NCI-H524 (cell line): Measurements from ENCODE around the gene DGKE.

Source experiments
- DNase-seq, 2 experiments: peaks; one replicate each; lab custom pipeline; 2025; lab: John Stamatoyannopoulos, UW

The DGKE gene

DNA sequence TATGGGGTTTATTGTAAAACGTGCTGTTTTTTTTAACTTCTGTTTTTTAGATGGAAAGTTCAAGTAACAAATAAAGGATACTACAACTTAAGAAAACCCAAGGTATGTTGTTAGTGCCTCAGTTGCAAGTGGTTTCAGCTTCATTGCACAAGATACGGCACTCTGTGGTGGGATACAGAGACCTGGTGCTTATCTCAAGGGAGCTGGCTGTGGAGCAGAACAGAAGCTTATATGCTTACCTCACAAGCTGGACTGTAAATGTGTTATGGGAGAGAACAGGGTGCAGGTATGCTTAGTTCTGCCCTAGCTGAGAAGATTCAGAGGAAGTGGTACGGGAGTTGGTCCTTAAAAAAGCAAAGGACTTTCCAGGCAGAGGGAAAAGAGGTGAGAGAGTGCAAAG is 15.2 kb downstream of the DGKE start:
- DNase-seq, result no peak

DNA sequence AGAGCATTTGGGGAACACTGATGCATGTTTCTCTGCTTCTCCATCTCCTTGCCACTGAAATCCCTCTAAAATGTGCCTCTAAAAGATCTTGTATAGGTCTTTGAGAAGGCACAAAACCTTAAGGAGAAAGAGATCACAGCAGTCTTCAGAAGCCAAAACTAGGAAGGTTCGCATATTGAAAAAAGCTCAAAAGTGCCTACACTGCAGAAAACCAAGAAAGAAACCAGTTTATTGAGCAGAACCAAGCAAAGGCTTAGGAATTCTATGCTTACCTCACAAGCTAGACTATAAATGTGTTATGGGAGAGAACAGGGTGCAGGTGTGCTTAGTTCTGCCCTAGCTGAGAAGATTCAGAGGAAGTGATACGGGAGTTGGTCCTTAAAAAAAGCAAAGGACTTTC is 16.6 kb downstream of the DGKE start:
- no peak for DNase-seq

DNA sequence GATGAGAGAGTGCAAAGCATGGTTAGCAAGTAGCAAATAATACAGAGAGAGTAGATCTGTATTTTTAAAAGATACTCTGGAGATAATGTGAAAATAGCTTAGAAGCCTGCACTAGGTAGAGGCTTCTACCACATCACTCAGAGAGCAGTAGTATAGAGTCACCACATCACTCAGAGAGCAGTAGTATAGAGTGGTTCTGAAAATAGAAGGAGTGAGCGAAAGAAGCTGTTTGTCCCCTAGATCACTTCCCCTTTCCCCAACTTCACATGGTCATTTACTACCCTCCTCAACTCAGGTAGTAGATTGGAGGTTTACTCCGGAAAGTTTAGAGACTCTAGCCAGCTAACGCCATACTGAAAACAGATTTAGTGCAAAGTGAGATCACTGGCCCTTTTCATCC is 17.1 kb downstream of the DGKE start:
- no peak for DNase-seq

DNA sequence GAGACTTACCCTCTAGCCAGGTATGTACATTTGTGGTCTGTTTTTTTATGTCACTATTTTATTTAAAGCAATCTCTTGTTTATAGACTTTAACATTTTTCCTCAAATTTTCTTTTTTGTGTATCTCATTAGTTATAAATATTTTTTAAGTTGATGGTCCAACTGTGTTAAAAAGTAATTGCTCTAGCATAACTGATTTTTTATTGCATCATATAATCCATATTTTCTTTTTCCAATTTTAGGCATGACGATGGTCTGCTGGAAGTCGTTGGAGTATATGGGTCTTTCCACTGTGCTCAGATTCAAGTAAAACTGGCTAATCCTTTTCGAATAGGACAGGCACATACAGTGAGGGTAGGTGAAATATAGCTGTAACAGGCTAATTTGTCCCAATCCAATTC is 27.9 kb downstream of the DGKE start:
- no peak for DNase-seq

DNA sequence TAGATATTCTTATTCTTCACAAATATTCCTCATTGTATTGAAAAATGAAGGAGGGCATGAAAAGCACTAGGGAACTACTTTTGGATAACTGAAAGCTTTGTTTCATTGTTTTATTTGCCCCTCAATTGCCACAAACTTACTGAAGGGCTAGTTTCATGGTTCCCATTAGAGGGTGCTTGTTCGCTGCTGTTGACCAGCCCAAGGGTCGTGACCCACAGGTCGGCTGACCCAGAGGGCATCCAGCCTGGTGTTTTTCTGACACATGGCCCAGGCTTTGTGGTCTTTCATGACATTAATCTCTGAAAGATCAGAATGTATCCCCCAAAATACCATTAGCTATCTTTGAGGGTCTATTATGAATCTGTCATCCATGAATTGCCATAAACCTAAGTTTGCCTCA is 30.0 kb downstream of the DGKE start:
- no peak for DNase-seq

DNA sequence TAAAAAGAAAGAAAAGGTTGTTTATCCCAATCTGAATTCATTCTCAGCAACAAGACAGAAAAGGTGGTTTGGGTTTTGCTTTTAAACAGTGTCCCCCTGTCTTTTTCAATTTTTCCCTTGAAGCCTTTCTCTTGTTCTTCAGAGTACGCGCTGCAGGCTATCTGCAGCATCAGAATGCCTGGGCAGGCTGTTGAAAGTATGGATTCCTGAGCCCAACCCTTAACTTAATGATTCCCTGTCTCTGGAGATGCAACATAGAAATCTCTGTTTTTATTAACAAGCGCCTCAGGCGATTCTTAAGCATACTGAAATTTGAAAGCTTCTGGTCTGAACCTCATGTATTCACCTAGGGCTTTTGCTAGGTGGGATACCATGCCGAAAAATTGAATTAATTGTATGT is 32.1 kb downstream of the DGKE start:
- DNase-seq, result no peak

DNA sequence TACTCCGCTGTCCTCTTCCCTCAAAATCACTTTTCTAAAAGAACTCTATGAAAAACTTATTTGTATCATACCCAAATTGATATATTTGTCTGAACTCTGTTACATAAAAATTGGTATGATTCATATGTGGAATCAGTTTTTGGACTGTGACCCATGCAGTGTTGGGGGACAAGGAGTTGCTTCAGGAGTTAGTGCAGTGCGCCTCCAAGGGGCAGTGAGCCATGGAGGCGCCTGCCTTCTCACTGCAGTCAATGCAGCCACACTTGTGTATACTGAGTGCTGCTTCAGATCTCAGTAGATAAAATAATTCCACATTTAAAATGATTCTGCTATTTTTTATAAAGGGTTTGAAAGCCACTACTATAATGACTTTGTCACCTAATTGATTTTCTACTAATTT is 32.5 kb downstream of the DGKE start:
- peak in 1 of 2 experiments; percentile 14 for DNase-seq

DNA sequence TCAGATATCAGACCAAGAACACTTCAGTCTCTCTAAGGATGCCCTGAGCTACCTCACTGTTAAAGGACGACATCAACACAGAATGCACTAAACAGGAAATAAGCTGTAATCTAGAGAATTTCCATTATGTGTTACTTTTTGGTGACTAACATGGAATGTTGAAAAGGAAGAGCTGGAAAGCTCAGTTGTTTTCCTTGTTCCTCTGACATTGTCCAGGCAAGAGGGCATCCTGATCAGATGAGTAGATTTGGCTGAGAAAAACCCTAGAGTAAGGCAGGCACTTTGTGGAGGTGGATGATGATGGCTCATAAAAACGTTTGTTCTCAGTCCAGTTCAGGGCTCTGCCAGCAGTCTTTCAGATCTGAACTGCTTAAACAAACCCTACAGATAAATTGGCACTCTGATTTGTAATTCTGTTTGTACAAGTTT is 34.0 kb downstream of the DGKE start:
- no peak for DNase-seq

DNA sequence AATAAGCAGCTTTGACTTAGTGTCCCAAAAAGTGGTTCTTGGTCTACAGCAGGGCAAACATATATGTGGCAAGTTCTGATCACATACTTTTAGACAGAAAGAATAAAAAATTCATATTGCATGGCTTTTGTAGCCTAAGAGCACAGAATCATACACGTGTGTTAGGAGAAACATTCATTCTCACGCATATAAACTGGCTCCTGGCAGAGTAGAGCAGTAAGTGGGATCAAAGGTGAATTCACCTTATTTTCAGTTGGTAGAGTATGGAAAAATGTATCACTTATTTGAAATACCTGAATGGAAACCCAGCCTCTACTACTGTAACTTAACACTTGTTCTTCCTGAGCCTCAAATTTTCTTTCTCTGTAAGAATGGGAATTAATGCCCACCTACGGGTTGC is 34.8 kb downstream of the DGKE start:
- no peak for DNase-seq

DNA sequence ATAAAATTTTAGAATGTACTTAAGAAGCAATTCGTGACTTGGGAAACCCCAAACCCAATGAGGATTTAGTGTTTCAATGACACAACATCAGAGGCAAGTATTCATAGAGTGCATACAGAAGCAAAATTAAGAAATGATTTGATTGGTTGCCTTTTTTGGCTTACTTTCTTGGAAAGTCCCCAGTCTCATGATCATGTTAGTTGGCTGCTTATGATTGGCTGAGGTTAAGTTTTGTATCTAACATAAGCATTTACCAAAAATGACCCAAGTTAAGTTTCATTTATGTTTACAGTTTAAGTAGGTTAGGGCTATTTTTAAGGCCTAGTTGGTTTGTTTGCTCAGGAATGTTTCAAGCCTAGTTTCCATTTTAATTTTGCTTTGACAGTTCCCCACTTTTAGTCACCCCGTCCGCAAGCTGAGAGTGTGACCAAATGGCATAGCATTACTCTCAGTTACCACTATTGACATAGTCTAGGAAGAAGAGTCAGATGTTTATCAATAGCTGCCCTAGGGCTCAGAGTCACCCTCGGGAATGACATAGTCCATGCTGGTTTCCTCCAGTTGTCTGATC is 36.2 kb downstream of the DGKE start:
- DNase-seq, result no peak

DNA sequence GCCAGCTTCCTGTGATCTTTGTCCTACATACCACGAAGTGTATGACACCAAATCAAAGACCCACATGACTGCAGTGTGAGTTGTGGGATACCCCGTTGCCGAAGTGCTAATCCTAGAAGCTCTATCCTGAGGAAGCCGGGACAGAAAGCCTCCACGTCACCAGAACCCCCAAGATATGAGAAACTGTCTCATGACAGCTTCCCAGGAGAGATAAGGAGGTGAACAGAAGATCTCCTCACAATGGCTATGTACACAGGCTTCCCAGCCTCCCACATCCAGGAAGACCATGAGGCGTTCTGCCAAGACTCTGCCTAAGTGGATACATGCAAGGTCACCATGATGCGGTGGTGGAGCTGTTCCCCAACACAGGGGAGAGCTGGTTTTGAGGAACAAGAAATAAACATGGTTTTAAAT is 42.8 kb downstream of the DGKE start:
- DNase-seq, result no peak

DNA sequence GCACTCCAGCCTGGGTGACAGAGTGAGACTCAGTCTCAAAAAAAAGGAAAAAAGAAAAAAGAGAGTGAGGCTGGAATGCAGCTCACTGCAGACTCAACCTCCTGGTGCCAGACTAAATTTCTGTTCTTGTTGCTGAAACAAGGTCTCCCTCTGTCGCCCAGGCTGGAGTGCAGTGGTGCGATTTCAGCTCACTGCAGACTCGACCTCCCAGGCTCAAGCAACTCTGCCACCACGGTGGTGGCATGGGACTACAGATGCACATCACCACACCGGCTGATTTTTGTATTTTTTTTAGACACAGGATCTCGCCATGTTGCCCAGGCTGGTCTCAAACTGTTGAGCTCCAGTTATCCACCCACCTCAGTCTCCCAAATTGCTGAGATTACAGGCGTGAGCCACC is 45.3 kb downstream of the DGKE start:
- no peak for DNase-seq

DNA sequence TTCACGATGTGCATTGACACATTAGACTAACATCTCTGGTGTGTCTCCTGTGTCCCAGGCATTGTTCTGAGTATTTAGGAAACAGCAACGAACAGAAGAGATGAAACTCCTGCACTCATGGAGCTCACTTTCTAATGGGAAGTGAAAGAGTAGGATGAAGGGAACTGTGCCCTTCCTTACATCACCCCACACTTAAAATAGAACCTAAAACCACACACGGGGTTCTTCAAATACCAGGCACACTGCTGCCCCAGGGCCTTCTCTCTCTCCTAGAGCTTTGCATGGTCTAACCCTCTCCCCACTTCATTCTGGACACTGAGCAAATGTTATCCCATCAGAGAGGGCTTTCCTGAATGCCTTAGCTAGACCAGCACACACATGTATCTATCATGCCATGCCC is 46.2 kb downstream of the DGKE start:
- DNase-seq, result no peak

DNA sequence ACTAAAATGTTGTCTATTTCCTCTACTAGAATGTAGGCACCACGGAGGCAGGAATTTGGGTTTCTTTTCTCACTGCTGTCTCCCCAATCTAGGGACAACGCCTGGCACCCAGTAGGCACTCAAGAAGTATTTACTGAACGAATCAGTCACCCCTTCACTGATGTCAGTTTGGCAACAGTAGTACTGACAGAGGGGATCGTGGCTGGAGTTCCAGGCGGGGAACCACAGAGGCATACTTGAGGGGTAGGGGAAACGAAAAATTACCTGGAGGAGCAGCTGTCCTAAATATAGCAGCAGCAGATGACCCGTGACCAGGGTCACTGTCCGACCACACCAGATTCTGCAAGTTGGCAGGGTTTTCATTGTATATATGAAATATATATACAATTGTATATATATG is 46.6 kb downstream of the DGKE start:
- DNase-seq, result no peak

DNA sequence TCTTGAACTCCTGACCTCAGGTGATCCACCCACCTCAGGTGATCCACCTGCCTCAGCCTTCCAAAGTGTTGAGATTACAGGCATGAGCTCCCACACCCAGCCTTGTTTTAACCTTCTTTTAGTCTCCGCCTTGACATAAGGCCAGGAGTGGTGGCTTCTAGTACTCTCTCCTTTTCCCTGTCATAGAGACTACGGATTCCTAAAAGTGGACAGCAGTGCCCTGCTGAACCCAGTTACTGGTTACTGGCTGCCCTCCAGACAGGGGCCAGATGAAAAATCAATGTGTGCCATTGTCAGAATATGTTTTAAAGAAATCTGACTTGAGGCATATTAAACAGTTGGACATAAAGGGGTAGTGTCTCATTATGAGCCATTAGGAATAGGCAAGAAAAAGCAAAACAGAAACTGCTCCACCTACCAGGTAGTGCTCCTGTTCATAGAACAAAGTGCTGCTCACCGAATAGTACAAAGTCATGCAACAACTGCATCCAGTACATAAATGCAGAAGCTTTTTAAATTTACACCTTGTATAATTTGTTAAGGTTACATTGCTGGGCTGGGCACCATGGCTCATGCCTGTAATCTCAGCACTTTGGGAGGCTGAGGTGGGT is 47.8 kb downstream of the DGKE start:
- DNase-seq, result no peak

DNA sequence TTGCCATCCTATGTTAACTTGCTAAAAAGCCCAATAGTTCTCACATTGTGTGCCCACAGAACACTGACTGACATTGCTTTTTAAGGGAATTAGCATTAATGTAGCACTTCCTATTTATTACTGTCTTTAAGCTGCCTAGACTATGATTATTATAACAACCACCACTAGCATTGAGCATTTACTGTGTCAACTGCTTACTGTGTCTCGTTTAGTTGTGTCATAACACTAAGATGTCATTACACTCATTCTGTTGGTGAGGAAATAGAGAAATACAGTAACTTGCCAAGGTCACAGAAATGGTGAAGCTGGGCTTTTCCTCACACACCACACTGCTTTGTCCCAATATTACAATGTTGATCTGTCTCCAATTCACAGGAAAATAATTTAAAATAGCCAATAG is 49.7 kb downstream of the DGKE start:
- DNase-seq, result no peak

DNA sequence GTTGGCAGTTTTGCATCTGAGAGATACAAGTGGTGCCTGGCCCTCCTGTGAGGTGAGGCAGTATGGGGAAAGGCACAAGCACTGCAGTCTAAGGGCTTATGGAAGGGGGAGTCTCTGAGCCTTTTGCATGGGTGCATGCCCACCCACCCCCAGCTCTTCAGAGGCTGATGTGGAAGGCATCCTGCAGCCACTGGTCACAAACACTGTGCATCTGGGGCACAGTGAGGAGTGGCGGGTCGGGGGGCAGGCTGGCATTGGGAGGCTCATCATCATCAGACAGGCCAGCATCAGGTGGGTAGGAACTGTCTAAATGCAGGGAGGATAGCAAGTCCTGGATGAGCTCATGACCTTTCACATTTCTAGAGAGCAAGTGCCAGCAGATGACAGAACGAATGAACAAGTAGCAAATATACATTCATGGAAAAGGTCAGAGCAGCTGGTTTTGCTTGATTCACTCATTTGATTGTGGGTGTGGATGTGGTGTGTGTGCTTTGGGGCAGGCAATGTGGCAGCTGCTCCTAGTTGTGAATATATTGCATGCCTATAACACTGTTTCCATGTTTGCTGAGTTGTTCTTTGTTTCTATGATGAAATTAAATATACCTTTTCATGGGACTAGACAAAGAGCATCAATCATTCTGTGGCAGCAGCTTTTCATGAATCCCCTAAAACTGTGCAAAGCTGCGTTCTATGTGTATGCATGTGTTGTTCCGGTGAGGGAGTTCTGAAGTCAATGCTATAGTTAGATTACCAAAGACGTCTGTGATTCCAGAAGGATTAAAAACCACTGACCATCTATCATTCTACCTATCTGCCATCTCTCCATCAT is 50.7 kb downstream of the DGKE start:
- no peak for DNase-seq

DNA sequence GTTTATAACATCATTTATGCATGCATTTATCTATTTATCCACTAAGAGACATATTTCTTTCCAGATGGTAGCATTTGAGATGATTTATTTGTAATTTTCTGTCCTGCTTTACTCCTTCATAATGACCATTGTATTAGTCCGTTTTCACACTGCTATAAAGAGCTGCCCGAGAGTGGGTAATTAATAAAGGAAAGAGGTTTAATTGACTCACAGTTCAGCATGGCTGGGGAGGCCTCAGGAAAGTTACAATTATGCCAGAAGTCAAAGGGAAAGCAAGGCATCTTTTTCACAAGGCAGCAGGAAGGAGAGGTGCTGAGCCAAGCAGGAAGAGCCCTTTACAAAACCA is 51.3 kb downstream of the DGKE start:
- DNase-seq, result no peak

DNA sequence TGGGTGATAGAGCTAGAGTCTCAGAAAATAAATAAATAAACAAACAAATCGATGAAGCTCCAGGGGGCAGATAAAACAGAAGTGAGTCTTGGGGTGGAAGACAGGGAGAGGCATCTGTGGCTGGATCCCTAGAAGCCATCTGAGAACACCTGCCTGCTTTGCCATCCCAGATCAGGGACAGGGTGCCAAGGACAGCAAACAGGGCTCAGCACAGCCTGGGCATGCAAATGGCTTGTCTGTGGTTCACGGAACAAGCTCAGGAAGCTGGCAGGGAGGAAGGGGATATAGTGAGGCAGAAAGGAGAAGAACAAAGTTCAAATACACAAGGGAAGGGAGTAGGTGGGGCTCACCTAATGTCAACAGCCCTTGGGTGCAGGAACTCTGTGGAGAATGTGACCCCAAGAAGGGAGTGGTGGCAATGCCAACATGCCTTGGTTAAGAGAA is 52.4 kb downstream of the DGKE start:
- DNase-seq, result no peak

DNA sequence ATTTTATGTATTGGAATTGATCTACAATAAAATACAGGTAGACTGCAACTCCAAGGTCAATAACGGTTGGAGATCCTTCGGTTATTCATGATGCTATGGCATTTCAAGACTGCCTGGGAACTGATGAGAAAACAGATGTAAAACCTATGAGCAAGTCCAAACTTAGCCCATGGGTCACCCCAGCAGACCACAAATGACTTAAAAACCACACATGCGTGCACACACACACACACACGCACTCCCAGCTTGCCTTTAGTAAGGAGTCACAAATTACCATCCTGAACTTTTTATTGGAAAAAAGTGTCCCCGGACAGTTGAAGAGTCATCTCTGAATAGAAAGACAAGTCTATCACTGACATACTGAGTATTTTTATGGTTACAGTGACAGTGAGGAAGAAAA is 53.2 kb downstream of the DGKE start:
- no peak for DNase-seq

DNA sequence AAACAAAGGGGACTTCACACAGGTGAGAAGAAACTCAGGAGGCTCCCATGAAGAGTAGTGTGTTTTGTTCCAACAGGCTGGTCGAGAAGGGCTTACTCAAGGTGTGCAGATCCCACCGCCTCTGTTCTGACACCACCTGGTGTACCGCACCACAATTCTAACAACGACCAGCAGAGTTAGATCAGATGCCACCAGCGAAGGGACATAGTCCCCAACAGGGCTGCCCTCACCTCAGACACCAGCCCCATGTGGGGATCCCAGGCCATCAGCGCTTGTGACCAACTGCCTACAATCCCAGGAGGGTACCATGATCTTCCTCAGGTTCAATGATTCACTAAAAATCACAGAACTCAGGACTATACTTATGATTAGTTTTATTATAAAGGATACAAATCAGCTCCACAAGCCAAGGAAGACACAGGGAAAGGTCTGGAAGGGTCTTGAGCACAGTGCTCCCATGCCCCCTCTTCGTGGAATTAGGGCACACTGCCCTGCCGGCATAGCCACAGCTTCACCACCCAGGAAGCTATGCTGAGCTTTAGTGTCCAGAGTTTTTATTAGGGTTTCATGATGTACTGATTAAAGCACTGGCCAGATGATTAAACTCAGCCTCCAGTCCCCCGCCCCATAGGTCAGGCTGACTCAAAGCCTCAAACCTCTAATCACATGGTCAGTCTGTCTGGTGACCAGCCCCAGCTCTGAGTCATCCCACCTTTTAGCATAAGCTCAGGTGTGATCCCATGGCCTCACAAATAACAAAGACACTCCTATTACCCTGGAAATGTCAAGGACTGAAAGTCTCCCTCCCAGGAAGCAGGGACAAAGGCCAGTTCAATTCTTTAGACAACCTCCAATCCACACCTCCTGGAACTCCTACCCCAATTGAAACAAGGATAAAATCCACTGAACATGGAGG is 53.9 kb downstream of the DGKE start:
- no peak for DNase-seq

DNA sequence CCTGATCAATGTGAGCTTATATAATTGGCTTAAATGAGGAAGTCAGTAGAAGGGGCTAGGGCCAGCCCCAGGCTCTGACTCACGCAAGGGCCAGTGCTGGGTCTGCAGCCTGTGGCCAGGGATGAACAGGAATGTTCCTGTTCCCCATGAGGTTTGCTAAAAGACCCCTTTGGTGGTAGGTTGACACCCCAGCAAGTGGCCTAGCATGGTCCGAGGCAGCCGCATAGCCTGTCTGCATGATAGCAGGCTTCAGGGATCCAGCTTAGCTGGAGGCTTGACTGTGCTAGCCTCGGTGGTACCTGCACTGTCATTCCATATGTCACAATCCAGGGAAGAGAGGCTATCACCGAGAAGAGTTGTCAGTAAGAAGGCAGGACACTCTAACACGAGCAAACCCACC is 56.4 kb downstream of the DGKE start:
- DNase-seq, result no peak
